ENCODE measurements around the gene ALDH7A1.

DNA sequence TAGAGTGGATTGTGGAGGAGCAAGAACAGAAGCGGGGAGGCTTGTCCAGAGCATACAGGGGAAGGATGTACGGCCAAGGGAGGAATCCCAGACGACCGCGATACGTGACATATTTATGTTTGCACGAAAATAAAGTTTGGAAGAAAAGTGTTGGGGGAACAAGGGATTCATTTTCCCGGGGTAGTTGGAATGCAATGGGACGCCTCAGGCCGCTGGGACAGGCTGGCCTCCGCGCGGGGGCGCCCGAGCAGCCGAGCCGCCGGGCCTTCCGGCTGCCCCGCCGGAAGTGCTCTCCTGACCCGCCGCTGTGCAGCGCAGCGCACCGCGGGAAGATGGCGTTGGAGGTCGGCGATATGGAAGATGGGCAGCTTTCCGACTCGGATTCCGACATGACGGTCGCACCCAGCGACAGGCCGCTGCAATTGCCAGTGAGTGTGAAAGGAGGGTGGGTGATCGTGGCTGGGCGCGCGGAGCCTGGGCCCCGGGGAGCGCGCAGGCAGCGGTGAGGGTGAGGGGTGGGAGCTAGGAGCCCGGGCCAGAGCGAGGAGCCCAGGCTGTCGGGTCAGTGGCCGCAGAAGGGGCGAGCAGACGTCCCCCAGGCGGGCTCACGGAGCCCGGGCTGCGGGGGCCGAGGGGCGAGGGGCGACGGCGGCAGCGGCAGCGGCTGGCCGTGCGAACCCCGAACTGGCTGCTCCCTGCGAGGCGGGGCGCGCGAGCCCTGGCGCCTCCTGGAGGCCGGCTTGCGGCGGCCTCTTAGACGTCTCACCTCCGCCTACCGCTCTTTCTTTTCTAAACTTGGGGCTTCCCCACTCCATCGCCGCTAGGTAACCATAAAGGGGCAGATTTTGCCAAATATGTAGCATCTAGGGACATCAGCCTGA, 5.9 kb upstream of the ALDH7A1 start, which contains the start of gene PHAX:
- TF ChIP-seq POLR2AphosphoS5 (IDR thresholded peaks at IDR 0.05; ENCODE audit: insufficient read depth in 1 of 2, low read depth in 1 of 2), result peak in 1 of 2 donors; percentile 59
- TF ChIP-seq, protein P1, sequence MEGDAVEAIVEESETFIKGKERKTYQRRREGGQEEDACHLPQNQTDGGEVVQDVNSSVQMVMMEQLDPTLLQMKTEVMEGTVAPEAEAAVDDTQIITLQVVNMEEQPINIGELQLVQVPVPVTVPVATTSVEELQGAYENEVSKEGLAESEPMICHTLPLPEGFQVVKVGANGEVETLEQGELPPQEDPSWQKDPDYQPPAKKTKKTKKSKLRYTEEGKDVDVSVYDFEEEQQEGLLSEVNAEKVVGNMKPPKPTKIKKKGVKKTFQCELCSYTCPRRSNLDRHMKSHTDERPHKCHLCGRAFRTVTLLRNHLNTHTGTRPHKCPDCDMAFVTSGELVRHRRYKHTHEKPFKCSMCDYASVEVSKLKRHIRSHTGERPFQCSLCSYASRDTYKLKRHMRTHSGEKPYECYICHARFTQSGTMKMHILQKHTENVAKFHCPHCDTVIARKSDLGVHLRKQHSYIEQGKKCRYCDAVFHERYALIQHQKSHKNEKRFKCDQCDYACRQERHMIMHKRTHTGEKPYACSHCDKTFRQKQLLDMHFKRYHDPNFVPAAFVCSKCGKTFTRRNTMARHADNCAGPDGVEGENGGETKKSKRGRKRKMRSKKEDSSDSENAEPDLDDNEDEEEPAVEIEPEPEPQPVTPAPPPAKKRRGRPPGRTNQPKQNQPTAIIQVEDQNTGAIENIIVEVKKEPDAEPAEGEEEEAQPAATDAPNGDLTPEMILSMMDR (IDR thresholded peaks at IDR 0.05), result peak; percentile 32 to 79 (median 36)

Data from vagina (tissue), 2 donors.